ENCODE results near the gene ZNF578.
"Not testable (repeated sequence)": the region's sequence is repeated elsewhere in the genome, so short reads cannot be mapped to it uniquely, and the experiment has no call there.

The ZNF578 gene

DNA sequence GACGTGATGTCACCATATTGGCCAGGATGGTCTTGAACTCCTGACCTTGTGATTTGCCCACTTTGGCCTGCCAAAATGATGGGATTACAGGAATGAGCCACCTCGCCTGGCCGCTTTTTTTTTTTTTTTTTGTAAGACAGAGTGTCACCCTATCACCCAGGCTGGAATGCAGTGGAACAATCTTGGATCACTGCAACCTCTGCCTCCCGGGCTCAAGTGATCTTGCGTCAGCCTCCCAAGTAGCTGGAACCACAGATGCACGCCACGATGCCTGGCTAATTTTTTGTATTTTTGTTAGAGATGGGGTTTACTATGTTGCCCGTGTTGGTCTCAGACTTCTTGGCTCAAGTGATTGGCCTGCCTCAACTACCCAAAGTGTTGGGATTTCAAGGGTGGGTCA is 45.2 kb downstream of the ZNF578 start:
- H3K4me2 ChIP-seq, result no peak overlapping the region
- no peaks in the 10 kb centered on the region for H3K27me3 ChIP-seq
- no peak overlapping the region for H3K27ac ChIP-seq
- TF ChIP-seq Cebpa-rat (IDR thresholded peaks at IDR 0.05), result no peak
- no peak overlapping the region for H3K4me3 ChIP-seq
- H3K9ac ChIP-seq, result no peak overlapping the region
- no peaks in the 10 kb centered on the region; a peak in 1 of 22 replicates for H3K36me3 ChIP-seq
- H4K20me1 ChIP-seq, result no peaks in the 10 kb centered on the region
- no peaks in the 10 kb centered on the region for H3K4me1 ChIP-seq
- peaks cover 68 to 100% (median 88%) of the 10 kb centered on the region in 11 experiments for H3K9me3 ChIP-seq (replicated peaks in 1 of 11)

DNA sequence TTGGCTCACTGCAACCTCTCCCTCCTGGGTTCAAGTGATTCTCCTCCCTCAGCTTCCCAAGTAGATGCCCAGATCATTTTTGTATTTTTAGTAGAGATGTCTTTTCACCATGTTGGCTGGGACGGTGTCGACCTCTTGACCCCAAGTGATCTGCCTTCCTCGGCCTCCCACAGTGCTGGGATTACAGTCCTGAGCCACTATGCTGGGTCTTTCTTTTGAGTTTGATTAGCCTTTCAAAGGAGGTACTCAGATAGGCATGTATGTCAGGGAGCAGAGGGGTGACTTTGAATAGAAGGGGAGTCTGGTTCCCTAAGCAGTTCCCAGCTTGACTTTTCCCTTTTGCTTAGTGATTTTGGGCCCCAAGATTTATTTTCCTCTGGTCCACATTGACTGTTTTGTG is 47.1 kb downstream of the ZNF578 start:
- not testable (repeated sequence) for H3K27ac ChIP-seq, H3K27me3 ChIP-seq, H3K36me3 ChIP-seq, H3K4me1 ChIP-seq, H3K4me3 ChIP-seq, H4K20me1 ChIP-seq, H3K9ac ChIP-seq, H3K4me2 ChIP-seq
- H3K9me3 ChIP-seq (replicated peaks in 1 of 11), result peaks cover 69 to 100% (median 89%) of the 10 kb centered on the region in 11 experiments

DNA sequence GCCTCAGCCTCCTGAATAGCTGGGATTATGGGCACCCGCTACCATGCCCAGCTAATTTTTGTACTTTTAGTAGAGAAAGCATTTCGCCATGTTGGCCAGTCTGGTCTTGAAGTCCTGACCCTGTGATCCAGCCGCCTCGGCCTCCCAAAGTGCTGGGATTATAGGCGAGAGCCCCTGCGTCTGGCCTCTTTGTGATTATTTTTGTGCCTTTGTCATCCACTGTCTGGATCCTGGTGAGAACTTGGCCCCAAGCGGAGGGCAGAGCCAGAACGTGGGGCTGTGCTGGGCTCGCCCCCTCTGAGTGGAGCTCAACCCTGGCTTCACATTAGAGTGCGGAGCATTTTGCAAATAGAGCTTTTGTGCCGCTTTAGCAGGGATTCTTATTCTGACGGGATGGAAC is 47.6 kb downstream of the ZNF578 start:
- H3K27me3 ChIP-seq, H3K4me2 ChIP-seq, H3K27ac ChIP-seq, H3K9ac ChIP-seq, H3K4me1 ChIP-seq, H4K20me1 ChIP-seq, H3K4me3 ChIP-seq, H3K36me3 ChIP-seq: not testable (repeated sequence)
- peaks cover 73 to 100% (median 91%) of the 10 kb centered on the region in 11 experiments for H3K9me3 ChIP-seq (replicated peaks in 1 of 11)

DNA sequence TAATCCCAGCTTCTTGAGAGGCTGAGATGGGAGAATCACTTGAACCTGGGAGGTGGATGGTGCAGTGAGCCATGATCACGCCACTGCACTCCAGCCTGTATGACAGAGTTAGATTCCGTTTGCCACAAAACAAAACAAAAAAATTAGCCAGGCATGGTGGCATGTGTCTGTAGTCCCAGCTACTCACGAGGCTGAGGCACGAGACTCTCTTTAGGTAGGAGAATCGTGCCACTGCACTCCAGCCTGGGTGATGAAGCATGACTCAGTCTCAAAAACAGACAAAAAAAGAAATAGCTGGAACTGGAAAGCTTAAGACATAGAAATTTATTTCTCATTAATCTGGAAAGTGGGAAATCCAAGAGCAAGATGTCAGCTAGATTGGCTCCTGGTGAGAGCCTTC is 53.9 kb downstream of the ZNF578 start:
- Histone ChIP-seq H4K20me1 (no peaks in the 10 kb centered on the region), H3K4me1 (no peaks in the 10 kb centered on the region), H3K9ac (no peak overlapping the region), H3K36me3 (peaks cover 0 to 4% (median 0%) of the 10 kb centered on the region in 11 experiments; a peak in 2 of 22 replicates), H3K27ac (no peak overlapping the region), H3K4me3 (no peak overlapping the region), H3K4me2 (no peak overlapping the region), H3K27me3 (no peaks in the 10 kb centered on the region), H3K9me3 (replicated peaks in 1 of 11) (peaks cover 93 to 100% (median 99%) of the 10 kb centered on the region in 11 experiments)
- no peak for TF ChIP-seq Cebpa-rat (IDR thresholded peaks at IDR 0.05)

DNA sequence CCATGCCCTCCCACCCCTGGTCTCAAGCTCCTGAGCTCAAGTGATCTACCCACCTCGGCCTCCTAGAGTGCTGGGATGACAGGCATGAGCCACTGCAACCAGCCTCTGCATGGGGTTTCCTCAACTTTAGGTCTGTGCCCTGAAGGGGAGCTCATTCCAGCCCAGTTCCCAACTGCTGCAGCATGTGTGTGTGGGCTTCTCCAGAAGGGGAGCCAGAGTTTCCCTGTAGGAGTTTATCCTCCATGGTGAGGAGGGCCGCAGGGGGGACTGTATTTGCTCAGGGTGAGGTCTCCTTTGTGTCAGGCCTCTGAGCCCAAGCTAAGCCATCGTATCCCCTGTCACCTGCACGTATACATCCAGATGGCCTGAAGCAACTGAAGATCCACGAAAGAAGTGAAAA is 62.8 kb downstream of the ZNF578 start:
- TF ChIP-seq Cebpa-rat (IDR thresholded peaks at IDR 0.05), result no peak
- H3K9ac ChIP-seq, result no peak overlapping the region
- no peaks in the 10 kb centered on the region for H3K27me3 ChIP-seq
- no peaks in the 10 kb centered on the region for H4K20me1 ChIP-seq
- H3K4me2 ChIP-seq, result no peak overlapping the region
- H3K4me3 ChIP-seq, result no peak overlapping the region
- no peaks in the 10 kb centered on the region for H3K36me3 ChIP-seq
- H3K4me1 ChIP-seq, result 0 out of 20 replicates have a peak, but pooled peaks cover 0 to 5% (median 0%) of the 10 kb centered on the region in 10 experiments
- H3K9me3 ChIP-seq (replicated peaks in 1 of 11), result peaks cover 44 to 97% (median 80%) of the 10 kb centered on the region in 11 experiments
- H3K27ac ChIP-seq, result no peak overlapping the region

DNA sequence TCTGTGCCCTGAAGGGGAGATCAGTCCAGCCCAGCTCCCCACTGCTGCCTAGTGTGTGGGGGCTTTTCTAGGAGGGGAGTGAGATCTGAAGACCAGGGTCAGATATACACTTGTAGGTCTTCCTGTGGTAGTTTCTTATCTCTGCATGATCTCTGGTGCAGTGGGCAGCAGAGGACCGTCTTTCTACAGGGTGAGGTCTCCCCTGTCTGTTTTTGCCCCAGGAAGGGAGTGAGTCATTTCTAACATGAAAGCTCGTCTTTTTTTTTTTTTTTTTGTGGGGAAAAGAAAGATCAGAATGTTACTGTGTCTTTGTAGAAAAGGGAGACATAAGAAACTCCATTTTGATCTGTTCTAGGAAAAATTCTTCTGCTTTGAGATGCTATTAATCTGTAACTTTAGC is 65.3 kb downstream of the ZNF578 start:
- H3K9me3 ChIP-seq (replicated peaks in 1 of 11), result peaks cover 27 to 97% (median 66%) of the 10 kb centered on the region in 11 experiments
- TF ChIP-seq Cebpa-rat (IDR thresholded peaks at IDR 0.05), result no peak
- H3K4me2 ChIP-seq, result no peak overlapping the region

DNA sequence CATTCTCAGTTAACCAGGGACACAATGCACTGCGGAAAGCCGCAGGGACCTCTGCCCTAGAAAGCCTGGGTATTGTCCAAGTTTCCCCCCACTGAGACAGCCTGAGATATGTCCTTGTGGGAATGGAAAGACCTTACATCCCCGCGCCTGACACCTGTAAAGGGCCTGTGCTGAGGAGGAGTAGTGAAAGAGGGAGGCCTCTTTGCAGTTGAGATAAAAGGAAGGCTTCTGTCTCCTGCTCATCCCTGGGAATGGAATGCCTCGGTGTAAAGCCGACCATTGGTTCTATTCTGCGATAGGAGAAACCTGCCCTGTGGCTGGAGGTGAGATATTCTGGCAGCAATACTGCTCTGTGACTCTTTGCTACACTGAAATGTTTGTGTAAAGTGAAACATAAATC is 65.8 kb downstream of the ZNF578 start:
- H3K27me3 ChIP-seq, H3K27ac ChIP-seq, H4K20me1 ChIP-seq, H3K9ac ChIP-seq, H3K4me3 ChIP-seq, H3K4me1 ChIP-seq, H3K36me3 ChIP-seq, H3K4me2 ChIP-seq: not testable (repeated sequence)
- peaks cover 27 to 97% (median 66%) of the 10 kb centered on the region in 11 experiments for H3K9me3 ChIP-seq (replicated peaks in 1 of 11)

More for the DNA sequence above, 65.3 kb downstream of the ZNF578 start:
- no peaks in the 10 kb centered on the region for H4K20me1 ChIP-seq
- no peak overlapping the region for H3K4me3 ChIP-seq
- H3K27ac ChIP-seq, result no peak overlapping the region
- H3K27me3 ChIP-seq, result no peaks in the 10 kb centered on the region
- 0 out of 20 replicates have a peak, but pooled peaks cover 0 to 3% (median 0%) of the 10 kb centered on the region in 10 experiments for H3K4me1 ChIP-seq
- no peak overlapping the region for H3K9ac ChIP-seq
- no peaks in the 10 kb centered on the region for H3K36me3 ChIP-seq

DNA sequence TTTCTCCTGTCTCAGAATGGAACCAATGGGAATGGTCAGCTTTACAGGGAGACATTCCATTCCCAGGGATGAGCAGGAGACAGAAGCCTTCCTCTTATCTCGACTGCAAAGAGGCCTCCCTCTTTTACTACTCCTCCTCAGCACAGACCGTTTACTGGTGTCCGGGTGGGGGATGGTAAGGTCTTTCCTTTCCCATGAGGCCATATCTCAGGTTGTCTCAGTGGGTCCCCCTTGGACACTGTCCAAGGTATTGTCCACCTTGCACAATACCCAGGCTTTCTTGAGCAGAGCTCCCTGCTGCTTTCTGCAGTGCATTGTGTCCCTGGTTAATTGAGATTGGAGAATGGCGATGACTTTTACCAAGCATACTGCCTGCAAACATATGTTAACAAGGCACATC is 66.7 kb downstream of the ZNF578 start:
- H3K9ac ChIP-seq, result no peak overlapping the region
- H3K36me3 ChIP-seq, result no peaks in the 10 kb centered on the region
- TF ChIP-seq Cebpa-rat (IDR thresholded peaks at IDR 0.05), result no peak
- no peak overlapping the region for H3K4me2 ChIP-seq
- no peak overlapping the region for H3K27ac ChIP-seq
- no peaks in the 10 kb centered on the region for H3K27me3 ChIP-seq
- no peaks in the 10 kb centered on the region for H3K4me1 ChIP-seq
- H3K4me3 ChIP-seq, result no peak overlapping the region
- H3K9me3 ChIP-seq (replicated peaks in 1 of 11), result peaks cover 27 to 97% (median 66%) of the 10 kb centered on the region in 11 experiments
- H4K20me1 ChIP-seq, result no peaks in the 10 kb centered on the region

DNA sequence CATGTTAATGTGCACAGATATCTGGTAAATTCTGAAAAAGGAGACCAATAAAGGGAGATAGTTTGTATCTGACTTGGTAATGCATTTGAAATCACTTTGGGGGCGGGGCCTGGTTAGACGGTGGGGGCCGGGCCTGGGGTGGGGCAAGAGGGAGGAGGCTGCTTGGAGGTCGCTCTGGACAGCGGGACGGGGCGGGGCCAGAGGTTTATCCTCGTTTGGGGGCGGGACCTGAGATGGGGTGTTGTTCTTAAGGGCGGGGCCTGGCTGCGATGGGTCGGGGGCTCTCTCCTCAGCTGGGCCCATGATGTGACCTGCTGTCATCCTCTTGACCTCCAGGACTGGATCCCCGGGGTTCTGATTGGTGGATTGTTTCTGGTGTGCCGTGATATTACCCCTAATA is 69.2 kb downstream of the ZNF578 start:
- no peaks in the 10 kb centered on the region for H4K20me1 ChIP-seq
- H3K9me3 ChIP-seq (replicated peaks in 1 of 11), result peaks cover 31 to 88% (median 55%) of the 10 kb centered on the region in 11 experiments
- no peak overlapping the region for H3K4me2 ChIP-seq
- no peak for TF ChIP-seq Cebpa-rat (IDR thresholded peaks at IDR 0.05)
- no peak overlapping the region for H3K4me3 ChIP-seq
- H3K27ac ChIP-seq, result no peak overlapping the region
- peaks cover 0 to 6% (median 0%) of the 10 kb centered on the region in 10 experiments; a peak in 2 of 20 replicates for H3K4me1 ChIP-seq
- no peaks in the 10 kb centered on the region for H3K27me3 ChIP-seq
- H3K36me3 ChIP-seq, result no peaks in the 10 kb centered on the region
- no peak overlapping the region for H3K9ac ChIP-seq

DNA sequence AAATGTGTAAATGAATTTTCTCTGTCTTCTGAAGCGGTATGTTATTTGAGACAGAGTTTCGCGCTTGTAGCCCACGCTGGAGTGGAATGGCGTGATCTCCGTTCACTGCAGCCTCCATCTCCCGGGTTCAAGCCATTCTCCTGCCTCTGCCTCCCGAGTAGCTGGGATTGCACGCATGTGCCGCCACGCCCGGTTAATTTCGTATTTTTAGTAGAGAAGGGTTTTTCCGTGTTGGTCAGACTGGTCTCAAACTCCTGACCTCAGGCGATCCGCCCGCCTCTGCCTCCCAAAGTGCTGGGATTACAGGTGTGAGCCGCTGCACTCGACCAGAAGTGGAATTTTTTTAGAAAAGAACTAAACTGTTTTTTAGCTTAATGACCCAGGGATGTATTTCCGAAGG is 70.7 kb downstream of the ZNF578 start:
- Histone ChIP-seq H4K20me1 (no peaks in the 10 kb centered on the region), H3K4me3 (no peak overlapping the region), H3K36me3 (0 out of 22 replicates have a peak, but pooled peaks cover 0 to 2% (median 0%) of the 10 kb centered on the region in 11 experiments), H3K9me3 (replicated peaks in 1 of 11) (peaks cover 31 to 75% (median 48%) of the 10 kb centered on the region in 11 experiments), H3K27me3 (no peaks in the 10 kb centered on the region), H3K4me2 (no peak overlapping the region), H3K27ac (no peak overlapping the region), H3K4me1 (peaks cover 8 to 17% (median 10%) of the 10 kb centered on the region in 10 experiments), H3K9ac (no peak overlapping the region)
- TF ChIP-seq Cebpa-rat (IDR thresholded peaks at IDR 0.05), result no peak

Data from BLaER1 treated with 17β-estradiol and CSF1 and Interleukin-3, amounts not matched to agents 10 nM and 100 nM (cell line).